ENCODE measurements around the gene PBX3.

DNA sequence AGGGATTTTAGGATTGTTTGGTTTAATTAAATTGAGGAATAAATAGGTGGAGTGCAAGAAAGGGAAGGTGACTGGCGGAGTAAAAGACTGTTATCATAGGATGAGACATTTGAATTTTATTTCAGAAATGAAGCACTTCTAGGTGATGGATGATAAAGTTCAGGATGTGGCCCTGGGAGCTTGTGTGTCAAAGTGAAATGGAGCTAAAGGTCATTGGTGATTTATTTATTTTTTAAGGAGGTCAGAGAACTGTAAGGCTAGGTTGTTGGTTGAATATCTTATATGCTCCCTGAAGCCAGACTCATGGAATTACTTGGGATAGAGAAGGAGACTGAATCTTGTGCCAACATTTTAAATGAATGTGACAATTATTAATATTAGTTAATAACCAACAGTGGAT is 40.5 kb downstream of the PBX3 start:
- TF ChIP-seq POLR2A (IDR thresholded peaks at IDR 0.05) (no peak), CTCF (IDR thresholded peaks at IDR 0.05) (no peak)
